Loucy (cell line): ENCODE measurements around the gene MRPS23.
A peak's percentile ranks its signal among the peaks of the same experiment; 100 is the strongest.

Experiments
- H2AFZ ChIP-seq: fragments of 200-600 bp; sonication (generic); 2 replicates; pipeline ENCODE4 v1.6.0; 2016; ENCODE audit warnings: antibody characterized with exemption, mild to moderate bottlenecking, low read length, moderate library complexity
- H3F3A ChIP-seq: fragments of 200-600 bp; 2 replicates; pipeline ENCODE4 v1.6.0; 2016; ENCODE audit warnings: antibody characterized with exemption, low read depth, mild to moderate bottlenecking
- H3K27me3 ChIP-seq: fragments of 200-600 bp; sonication (generic); 2 replicates; pipeline ENCODE4 v1.6.1; 2014; ENCODE audit warnings: low read length, mild to moderate bottlenecking; ENCODE audit not compliant: insufficient read depth, poor library complexity, severe bottlenecking
- H3K36me3 ChIP-seq: fragments of 200-600 bp; sonication (generic); 2 replicates; pipeline ENCODE4 v1.6.1; 2016; ENCODE audit warnings: low read length; ENCODE audit not compliant: insufficient read depth
- H3K4me1 ChIP-seq: fragments of 200-600 bp; sonication (generic); 2 replicates; pipeline ENCODE4 v1.5.1; 2014; ENCODE audit warnings: low read length, mild to moderate bottlenecking; ENCODE audit not compliant: insufficient read depth, poor library complexity, severe bottlenecking
- H3K4me2 ChIP-seq: fragments of 200-600 bp; sonication (generic); 2 replicates; pipeline ENCODE4 v1.6.0; 2014; ENCODE audit warnings: antibody characterized with exemption, low read length, low read depth, mild to moderate bottlenecking; ENCODE audit not compliant: poor library complexity, severe bottlenecking
- H3K4me3 ChIP-seq: fragments of 200-600 bp; sonication (generic); 2 replicates; pipeline ENCODE4 v1.5.1; 2014; ENCODE audit warnings: low read length, mild to moderate bottlenecking, mixed read lengths; ENCODE audit not compliant: poor library complexity, severe bottlenecking
- H3K79me2 ChIP-seq: fragments of 200-600 bp; sonication (generic); 2 replicates; pipeline ENCODE4 v1.6.1; 2014; ENCODE audit warnings: low read length; ENCODE audit not compliant: insufficient read depth
- H3K9ac ChIP-seq: fragments of 200-600 bp; sonication (generic); 2 replicates; pipeline ENCODE4 v1.6.0; 2014; ENCODE audit warnings: mild to moderate bottlenecking, low read depth, low read length, moderate library complexity; ENCODE audit not compliant: poor library complexity, severe bottlenecking
- H3K9me2 ChIP-seq: fragments of 200-600 bp; sonication (generic); replicated peaks from 2 replicates; pipeline ENCODE4 v1.6.1; 2016; ENCODE audit warnings: low read depth, low read length, mixed read lengths
- H3K9me3 ChIP-seq: fragments of 200-600 bp; sonication (generic); 2 replicates; pipeline ENCODE4 v1.6.1; 2014; ENCODE audit warnings: mild to moderate bottlenecking, antibody characterized with exemption, low read length, low read depth; ENCODE audit not compliant: insufficient read depth
- H4K20me1 ChIP-seq: fragments of 200-600 bp; sonication (generic); 2 replicates; pipeline ENCODE4 v1.6.0; 2014; ENCODE audit warnings: antibody characterized with exemption, low read length, mild to moderate bottlenecking; ENCODE audit not compliant: insufficient read depth, poor library complexity, severe bottlenecking
- EZH2phosphoT487 ChIP-seq: fragments of 200-600 bp; IDR thresholded peaks from 2 replicates; pipeline ENCODE4 v1.6.1; 2018; ENCODE audit warnings: antibody characterized with exemption, mild to moderate bottlenecking, moderate library complexity, borderline replicate concordance
- TF ChIP-seq, protein P1 (sequence below): fragments of 200-600 bp; sonication (generic); conservative IDR thresholded peaks from 2 replicates; pipeline ENCODE4 v1.5.1; 2014; ENCODE audit warnings: mild to moderate bottlenecking, antibody characterized with exemption, low read length

The MRPS23 gene

DNA sequence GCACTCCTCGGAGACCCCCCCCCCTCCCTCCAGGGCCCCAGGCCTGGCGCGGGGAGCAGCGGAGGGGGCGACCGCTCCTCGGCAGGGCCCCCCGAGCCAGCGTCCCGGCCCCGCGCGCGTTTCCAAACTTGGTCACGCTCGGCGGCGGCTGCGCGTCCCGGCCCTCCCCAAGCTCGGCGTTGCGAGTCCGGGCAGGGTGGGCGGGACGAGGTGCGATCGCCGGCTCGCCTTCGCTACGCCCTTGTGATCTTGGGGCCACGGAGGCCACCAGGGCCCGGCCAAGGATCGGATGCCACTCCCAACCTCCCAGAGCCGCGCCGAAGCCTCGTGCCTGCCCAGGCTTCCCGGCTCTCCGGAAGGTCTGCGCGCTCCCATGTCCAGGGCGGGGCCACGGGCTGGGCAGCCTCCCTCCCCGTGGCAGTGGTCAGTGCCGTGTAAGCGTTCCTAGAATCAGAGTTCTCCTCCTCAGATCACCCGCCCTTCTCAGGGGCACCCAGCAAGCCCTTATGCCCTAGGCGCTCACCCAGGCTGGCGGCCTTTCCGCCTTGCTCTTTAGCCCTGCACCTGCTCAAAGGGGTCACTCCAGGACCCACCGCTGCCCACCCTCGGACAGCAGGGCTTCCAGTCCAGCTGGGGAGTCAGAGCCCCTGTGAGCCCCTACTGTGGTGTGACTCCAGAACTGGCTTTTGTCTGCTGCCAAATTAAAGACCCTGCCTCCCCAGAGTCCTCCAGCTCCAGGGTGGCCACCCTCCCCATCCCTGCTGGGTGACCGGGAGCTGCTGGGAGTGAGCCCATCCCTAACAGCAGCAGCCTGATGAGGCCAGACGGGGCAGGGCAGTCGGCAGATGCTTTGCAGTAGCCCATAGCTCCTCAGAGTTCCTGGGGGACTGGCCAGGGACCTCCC lies 12.2 kb upstream of the MRPS23 start:
- Histone ChIP-seq H3K4me1 (peaks cover 19% of the 10 kb centered on the region), H3K79me2 (no peaks in the 10 kb centered on the region), H3K9ac (no peak overlapping the region), H3F3A (no peaks in the 10 kb centered on the region), H3K4me2 (no peak overlapping the region), H3K36me3 (no peaks in the 10 kb centered on the region), H3K9me3 (no peaks in the 10 kb centered on the region), H4K20me1 (no peaks in the 10 kb centered on the region), H2AFZ (no peak overlapping the region), H3K9me2 (no peaks in the 10 kb centered on the region), H3K4me3 (no peak overlapping the region), H3K27me3 (no peaks in the 10 kb centered on the region)
- no peak for TF ChIP-seq EZH2phosphoT487
- TF ChIP-seq, protein P1, sequence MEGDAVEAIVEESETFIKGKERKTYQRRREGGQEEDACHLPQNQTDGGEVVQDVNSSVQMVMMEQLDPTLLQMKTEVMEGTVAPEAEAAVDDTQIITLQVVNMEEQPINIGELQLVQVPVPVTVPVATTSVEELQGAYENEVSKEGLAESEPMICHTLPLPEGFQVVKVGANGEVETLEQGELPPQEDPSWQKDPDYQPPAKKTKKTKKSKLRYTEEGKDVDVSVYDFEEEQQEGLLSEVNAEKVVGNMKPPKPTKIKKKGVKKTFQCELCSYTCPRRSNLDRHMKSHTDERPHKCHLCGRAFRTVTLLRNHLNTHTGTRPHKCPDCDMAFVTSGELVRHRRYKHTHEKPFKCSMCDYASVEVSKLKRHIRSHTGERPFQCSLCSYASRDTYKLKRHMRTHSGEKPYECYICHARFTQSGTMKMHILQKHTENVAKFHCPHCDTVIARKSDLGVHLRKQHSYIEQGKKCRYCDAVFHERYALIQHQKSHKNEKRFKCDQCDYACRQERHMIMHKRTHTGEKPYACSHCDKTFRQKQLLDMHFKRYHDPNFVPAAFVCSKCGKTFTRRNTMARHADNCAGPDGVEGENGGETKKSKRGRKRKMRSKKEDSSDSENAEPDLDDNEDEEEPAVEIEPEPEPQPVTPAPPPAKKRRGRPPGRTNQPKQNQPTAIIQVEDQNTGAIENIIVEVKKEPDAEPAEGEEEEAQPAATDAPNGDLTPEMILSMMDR: no peak

DNA sequence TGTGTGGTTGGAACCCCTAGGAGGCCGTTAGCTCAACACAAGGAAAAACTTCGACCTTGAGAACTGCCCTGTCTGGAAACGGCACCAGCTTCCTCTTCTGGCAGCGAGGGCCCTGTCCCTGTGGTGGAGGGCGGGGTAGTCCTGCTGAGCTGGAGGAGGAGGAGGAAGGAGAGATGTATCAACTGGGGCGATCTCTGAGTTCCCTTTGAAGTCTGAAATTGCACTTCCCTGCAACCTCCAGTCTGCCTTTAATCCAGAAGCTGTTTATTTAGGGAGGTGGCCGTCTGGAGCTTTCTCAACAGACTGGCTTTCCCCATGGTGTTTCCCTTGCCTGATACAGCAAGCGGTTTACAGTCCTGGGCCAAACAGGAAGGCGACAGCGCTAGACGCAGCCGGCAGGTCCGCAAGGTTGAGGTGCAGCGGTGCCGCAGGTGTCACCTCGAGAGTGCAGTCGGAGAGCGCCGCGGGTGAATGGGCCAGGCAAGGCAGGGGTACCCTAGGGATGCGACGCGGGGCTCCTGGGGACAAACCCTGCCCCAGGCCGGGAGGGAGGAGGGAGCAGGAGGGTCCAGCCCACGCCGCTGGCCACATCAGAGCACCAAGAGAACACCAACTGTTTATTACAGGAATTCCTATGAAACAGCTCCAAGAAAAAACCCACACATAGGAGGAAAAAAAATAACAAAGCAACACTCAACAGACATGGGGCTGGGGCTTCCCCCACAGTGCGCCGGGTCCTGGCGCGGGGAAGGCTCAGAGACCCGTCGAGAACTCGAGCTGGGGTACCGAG lies 11.4 kb upstream of the MRPS23 start:
- no peaks in the 10 kb centered on the region for H3K27me3 ChIP-seq
- no peaks in the 10 kb centered on the region for H3K36me3 ChIP-seq
- H3F3A ChIP-seq: no peaks in the 10 kb centered on the region
- no peaks in the 10 kb centered on the region for H3K9me2 ChIP-seq
- peak overlapping the region; percentile 38 for H3K4me2 ChIP-seq
- TF ChIP-seq, protein P1: no peak
- TF ChIP-seq EZH2phosphoT487: no peak
- peaks cover 13% of the 10 kb centered on the region for H3K4me1 ChIP-seq
- no peaks in the 10 kb centered on the region for H3K9me3 ChIP-seq
- peak overlapping the region; percentile 75 for H2AFZ ChIP-seq
- peak overlapping the region; percentile 51 for H3K9ac ChIP-seq
- H3K4me3 ChIP-seq: peak overlapping the region; percentile 4
- no peaks in the 10 kb centered on the region for H3K79me2 ChIP-seq
- H4K20me1 ChIP-seq: no peaks in the 10 kb centered on the region

DNA sequence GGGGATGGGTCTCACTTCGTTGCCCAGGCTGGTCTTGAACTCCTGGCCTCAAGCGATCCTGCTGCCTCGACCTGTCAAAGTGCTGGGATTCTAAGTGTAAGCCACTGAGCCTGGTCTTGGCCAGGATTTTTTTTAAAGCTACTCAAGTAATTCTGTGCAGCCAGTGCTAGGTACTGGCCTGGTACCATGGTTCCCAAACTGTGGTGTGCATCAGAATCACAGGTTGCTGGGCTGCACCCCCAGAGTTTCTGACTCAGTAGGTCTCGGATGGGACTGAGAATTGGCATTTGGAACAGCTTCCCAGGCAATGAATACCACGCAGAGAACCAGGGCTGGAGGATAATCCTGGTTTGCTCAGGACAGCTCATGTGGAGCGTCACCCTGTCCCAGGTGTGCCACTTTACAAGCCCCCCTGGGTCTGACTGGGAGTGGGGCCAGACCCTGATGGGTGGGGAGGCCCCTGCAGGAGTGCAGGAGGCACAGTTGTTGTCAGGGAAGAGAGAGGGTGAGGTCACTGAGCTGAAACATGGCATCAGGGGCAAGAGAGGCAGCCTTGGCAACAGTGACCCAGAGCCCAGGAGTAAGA lies 10.7 kb upstream of the MRPS23 start:
- Histone ChIP-seq H2AFZ (peak overlapping the region; percentile 75), H4K20me1 (no peaks in the 10 kb centered on the region), H3K9me2 (no peaks in the 10 kb centered on the region), H3K4me1 (peaks cover 13% of the 10 kb centered on the region), H3K9me3 (no peaks in the 10 kb centered on the region), H3K36me3 (no peaks in the 10 kb centered on the region), H3F3A (no peaks in the 10 kb centered on the region), H3K4me3 (peak overlapping the region; percentile 4), H3K79me2 (no peaks in the 10 kb centered on the region), H3K4me2 (peak overlapping the region; percentile 38), H3K27me3 (no peaks in the 10 kb centered on the region), H3K9ac (peak overlapping the region; percentile 51)
- TF ChIP-seq EZH2phosphoT487: no peak
- TF ChIP-seq, protein P1: no peak
